D341Med (cell line): Measurements from ENCODE around the gene ATP8B4.
"Not testable (repeated sequence)": the region's sequence is repeated elsewhere in the genome, so short reads cannot be mapped to it uniquely, and the experiment has no call there.

Experiments
- DNase-seq: peaks from one replicate; pipeline ENCODE4 v3.0.0; 2012; ENCODE audit warnings: low spot score

The ATP8B4 gene

GRCh38 chr15:50109076-50109987 lies 9.7 kb downstream of the ATP8B4 start:
- no peak for DNase-seq

GRCh38 chr15:50108461-50108860 lies 10.6 kb downstream of the ATP8B4 start:
- DNase-seq, result no peak

DNA sequence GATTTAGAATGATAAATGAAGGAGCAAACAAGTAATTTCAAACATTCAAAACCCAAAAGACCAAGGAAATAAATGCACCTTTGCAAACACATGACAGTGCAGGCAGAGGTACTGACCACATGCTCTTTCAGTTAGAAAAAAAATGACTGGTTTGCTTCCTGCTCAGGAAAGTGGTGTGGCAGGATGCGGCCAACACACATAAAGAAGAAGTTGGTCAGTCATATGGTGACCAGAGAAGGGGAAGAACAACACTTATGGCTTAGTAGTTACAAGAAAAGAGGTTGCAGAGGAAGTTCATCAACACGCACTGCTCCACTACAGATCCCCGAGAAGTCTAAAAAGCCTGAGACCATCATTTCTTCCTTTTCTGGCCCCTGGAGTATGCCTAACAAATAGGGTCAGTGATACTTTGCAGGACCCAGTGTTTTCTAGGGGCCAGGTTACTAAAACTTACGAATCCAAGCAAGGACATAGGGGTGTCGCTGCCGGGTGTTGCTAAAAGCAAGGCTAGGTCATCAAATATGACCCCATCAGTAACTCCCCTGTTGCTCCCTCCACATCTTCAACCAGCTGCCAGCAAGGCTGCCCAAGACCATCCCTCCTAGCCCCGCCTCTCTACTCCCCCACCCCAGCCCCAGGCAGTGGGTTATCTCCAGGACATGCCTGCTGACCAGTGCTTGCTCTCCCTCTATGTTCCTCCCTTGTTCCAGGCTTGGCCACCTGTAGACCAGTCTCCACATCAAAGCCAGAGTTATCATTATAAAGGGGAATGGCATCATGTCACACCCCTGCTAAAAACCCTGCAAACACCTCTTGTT lies 11.2 kb downstream of the ATP8B4 start:
- no peak for DNase-seq

GRCh38 chr15:50107157-50107556 lies 11.9 kb downstream of the ATP8B4 start:
- DNase-seq, result no peak

GRCh38 chr15:50106457-50106856 lies 12.6 kb downstream of the ATP8B4 start:
- no peak for DNase-seq

- DNase-seq, result no peak
Measured at GRCh38 chr15:50100486-50100885, 18.5 kb downstream of the ATP8B4 start.

DNA sequence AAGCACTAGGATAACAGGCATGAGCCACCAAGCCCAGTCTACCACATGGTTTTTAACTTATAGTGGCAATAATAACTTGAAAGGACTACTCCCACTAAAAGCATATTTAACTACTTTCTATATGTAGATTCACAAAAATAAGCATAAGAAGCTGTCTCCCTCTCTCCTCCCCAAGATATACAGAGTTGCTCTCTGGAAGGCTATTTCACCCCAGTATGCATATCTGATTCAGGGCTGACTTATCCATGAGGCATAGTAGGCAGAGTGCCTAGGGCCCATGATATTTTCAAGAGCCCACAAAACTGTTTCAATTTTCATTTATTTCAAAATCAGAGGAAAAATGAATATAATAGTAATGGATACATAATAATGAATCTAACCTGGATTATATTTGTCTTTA lies 20.5 kb downstream of the ATP8B4 start:
- no peak for DNase-seq

- no peak for DNase-seq
Measured at GRCh38 chr15:50095938-50096821, 22.9 kb downstream of the ATP8B4 start.

GRCh38 chr15:50089386-50089785 lies 29.6 kb downstream of the ATP8B4 start:
- not testable (repeated sequence) for DNase-seq

DNA sequence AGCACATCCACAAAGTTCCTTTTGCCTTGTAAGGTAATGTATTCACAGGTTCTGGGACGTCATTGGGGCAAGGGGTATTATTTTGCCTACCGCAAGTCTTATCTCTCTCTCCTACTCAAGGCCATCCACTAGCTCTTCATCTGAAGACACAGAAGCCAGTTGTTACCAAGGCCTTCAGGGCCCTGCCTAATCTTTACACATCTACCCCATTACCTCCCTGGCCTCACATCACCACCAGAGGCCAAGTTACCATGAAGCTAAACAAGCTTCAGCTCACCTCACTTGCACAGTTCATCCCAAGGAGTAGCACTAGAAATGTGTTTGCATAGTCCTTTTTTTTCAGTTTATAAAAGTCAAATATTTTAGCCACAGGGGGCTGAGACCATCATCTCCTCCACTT lies 34.1 kb downstream of the ATP8B4 start:
- DNase-seq, result no peak

GRCh38 chr15:50083424-50084025 lies 35.5 kb downstream of the ATP8B4 start:
- no peak for DNase-seq

- DNase-seq, result no peak
Measured at GRCh38 chr15:50082066-50082465, 37.0 kb downstream of the ATP8B4 start.

DNA sequence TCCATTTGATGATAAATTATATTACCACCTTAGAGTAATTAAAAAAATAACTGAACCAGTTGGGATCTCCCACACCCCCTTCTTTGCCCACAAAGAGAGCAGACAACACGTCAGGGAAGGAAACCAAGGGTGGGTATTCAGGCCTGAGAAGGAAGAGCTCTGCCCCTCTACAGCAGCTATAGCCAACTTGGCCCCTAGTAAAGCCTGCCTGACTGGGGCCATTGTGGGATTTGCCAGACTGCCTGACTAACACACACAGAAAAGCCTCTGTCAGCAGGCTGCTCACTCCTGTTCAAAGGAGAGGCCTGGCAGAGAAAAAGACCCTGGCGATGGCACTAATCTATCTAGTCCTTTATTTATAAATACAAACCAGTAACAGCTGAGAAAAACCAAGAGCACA lies 41.4 kb downstream of the ATP8B4 start:
- no peak for DNase-seq

DNA sequence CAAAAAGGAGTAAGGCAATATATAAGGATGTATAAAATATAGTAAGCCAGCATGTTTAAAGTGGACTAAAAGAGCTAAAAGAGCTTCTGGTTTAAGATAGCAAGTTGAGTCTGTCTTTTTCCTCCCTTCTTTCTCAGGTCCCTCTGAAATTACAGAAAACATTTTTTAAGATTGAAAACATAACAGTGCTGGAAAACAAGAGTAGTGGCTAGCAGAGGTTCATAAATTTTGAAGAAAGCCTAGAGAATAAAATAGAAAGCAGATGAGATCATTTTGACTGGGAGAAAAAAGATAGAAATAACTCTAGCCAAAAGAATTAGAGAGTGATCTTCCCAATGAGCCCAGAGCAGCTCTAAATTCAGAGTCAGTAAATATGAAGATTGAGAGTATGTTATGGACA lies 41.9 kb downstream of the ATP8B4 start:
- DNase-seq, result no peak

GRCh38 chr15:50075319-50075718 lies 43.7 kb downstream of the ATP8B4 start:
- DNase-seq, result no peak

DNA sequence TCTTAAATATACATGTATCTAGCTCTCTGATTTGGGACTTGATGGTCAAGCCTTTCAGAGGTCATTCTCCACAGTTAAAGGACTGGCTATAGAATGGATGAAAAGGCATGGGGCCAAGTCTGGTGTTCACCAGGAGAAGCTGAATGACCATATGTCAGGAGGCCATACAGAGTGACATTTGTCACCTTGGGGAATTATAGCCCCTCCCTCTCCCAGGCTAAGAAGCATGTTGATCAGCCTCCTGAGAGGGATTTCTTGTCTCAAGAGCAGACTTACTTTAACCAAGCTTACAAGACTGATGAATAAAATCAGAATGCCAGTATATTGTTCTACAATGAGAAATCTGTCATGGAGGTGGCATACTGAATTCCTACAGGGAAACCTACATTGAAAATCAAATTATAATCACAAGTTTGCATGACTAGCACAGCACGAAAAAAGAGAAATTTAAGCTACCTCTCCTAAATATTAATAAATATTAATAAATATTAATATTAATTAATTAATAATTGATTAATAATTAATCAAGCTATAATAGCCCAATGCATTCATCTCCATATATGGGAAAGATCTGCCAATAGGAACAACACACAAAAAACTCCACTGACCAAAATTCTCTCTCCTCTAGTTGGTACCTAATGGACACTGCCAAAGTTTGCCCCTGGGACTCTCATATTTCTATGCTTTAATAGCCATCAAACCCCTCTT lies 47.3 kb downstream of the ATP8B4 start:
- peak; percentile 54 for DNase-seq

DNA sequence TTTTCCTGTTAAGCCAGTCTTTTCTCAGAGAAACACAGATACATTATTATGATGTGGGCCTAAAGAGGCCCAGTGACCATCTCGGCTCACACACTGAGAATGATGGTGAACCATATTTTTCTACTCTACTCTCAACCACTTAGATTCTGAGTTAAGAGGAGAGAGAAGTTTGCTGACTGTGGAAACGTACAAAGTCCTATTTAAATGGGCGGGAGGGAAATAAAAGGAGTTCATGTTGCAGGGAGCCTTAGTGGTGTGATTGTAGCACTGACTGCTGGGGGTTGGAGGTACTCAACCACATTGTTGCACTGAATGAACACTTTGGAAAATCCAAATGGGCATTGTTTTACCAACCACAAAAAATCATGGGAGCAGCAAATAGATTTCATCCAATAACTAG lies 51.0 kb downstream of the ATP8B4 start:
- no peak for DNase-seq

DNA sequence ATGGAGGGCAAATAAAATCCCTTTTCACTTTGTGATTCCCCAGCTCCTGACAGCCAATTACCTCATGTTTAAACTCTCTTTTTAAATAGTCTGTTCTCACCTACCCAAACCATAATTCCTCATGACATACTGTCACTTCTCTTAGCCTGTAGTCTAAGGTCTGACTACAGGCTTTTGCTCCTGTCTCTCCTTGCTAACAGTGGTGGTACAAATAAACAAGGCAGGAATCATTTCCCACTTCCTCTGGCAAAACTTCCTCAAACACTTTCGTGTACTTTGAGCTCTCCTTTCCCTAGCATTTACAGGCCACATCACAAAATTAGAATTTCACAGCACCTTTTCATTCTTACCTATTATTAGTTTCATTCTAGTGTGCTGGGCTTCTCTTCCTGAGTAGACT lies 51.8 kb downstream of the ATP8B4 start:
- no peak for DNase-seq

GRCh38 chr15:50066666-50067065 lies 52.4 kb downstream of the ATP8B4 start:
- no peak for DNase-seq

DNA sequence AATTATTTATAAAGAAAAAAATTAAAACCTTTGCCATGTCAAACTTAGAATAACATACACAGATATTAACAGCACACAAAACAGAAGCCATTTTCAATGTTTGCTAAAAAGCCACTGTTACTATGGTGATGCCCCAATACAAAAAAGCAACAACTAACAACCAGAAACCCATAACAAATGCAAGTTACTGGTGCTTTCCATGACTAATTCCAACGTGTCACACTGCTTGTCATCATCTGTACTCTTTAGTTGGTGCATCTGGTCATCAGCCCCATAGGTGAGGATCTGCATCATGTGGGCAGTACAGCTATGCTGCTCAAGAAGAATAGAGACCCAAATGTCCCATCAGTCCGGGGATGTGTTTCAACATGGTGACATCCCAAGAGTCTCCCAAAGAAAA lies 52.8 kb downstream of the ATP8B4 start:
- DNase-seq, result no peak

- no peak for DNase-seq
Measured at GRCh38 chr15:50065279-50065678, 53.8 kb downstream of the ATP8B4 start.
